HepG2 (cell line): ENCODE results near the gene COPS6. TPM values are rescaled to one million over a fixed set of nuclear protein-coding genes. Genes with fewer than 3 reads are reported as not detected.

Experiments
- ATAC-seq: fragments of 200-7000 bp; cut with Tn5 transposase; 3 replicates; pipeline ENCODE4 v1.9.1; 2020; ENCODE audit warnings: mild to moderate bottlenecking, moderate library complexity
- BruUV-seq: library from RNA; stranded (reverse); fragments of 400-500 nt; replicated peaks from 2 replicates; lab custom pipeline; 2021; lab: Mats Ljungman, UMichigan
- CTCF ChIA-PET: fragments of 300-600 bp; formaldehyde crosslinking; extraction: SDS; loops from one replicate; lab custom pipeline; 2021; ENCODE audit warnings: low total read pairs, inconsistent platforms, low intra/inter-chr PET ratio; lab: Yijun Ruan, JAX
- POLR2A ChIA-PET: fragments of 350-600 bp; sonication (Branson Sonifier 250); formaldehyde crosslinking; loops from one replicate; lab custom pipeline; 2020; ENCODE audit warnings: antibody characterized with exemption, inconsistent platforms; lab: Yijun Ruan, JAX
- DNase-seq: peaks from one replicate; pipeline ENCODE4 v3.0.0-alpha.2; 2015; ENCODE audit warnings: low spot score
- FAIRE-seq: peaks from 3 replicates; lab custom pipeline; 2011; peaks lifted over from hg19 to GRCh38; lab: Jason Lieb, UNC
- H2AFZ ChIP-seq: one replicate; pipeline ENCODE4 v1.6.1; 2011; ENCODE audit warnings: low read length, inconsistent platforms
- H3K27ac ChIP-seq: fragments of 300-600 bp; 3 replicates; pipeline ENCODE4 v1.8.0; 2011; ENCODE audit warnings: mixed run types, mild to moderate bottlenecking, mixed read lengths, low read length, inconsistent platforms; ENCODE audit not compliant: insufficient read depth; ENCODE audit errors: extremely low read length
- H3K27me3 ChIP-seq, 2 experiments: fragments of 200-600 bp in 1 of 2; 2 replicates in 1 of 2; 3 replicates in 1 of 2; pipeline versions ENCODE4 v1.6.0 to v1.8.0; 2011; ENCODE audit warnings: low read length in 2 of 2, mild to moderate bottlenecking in 2 of 2, moderate library complexity in 2 of 2, inconsistent platforms in 1 of 2; ENCODE audit not compliant: insufficient read depth in 2 of 2, control insufficient read depth in 1 of 2
- H3K36me3 ChIP-seq, 2 experiments: fragments of 200-600 bp in 1 of 2; replicated peaks in 1 of 2; 2 replicates in 1 of 2; 3 replicates in 1 of 2; pipeline versions ENCODE4 v1.5.1 to v1.8.0; 2011; ENCODE audit warnings: low read length in 2 of 2, inconsistent platforms in 1 of 2; ENCODE audit not compliant: insufficient read depth in 2 of 2, control insufficient read depth in 1 of 2
- H3K4me1 ChIP-seq: 2 replicates; pipeline ENCODE4 v1.5.1; 2012; ENCODE audit warnings: low read length, inconsistent platforms; ENCODE audit not compliant: insufficient read depth
- H3K4me2 ChIP-seq: 2 replicates; pipeline ENCODE4 v1.6.0; 2011; ENCODE audit warnings: low read depth, low read length, inconsistent platforms
- H3K4me3 ChIP-seq, 3 experiments: fragments of 200-600 bp in 1 of 3; sonication (generic), shearing (Covaris generic) in 1 of 3; replicated peaks in 1 of 3; 2 replicates each; pipeline ENCODE4 v1.5.1; 2011 to 2016; ENCODE audit warnings: low read length in 3 of 3, inconsistent platforms in 2 of 3, low read depth in 2 of 3, mild to moderate bottlenecking in 2 of 3, control low read depth in 1 of 3, mixed read lengths in 1 of 3; ENCODE audit not compliant: insufficient read depth in 1 of 3
- H3K79me2 ChIP-seq: one replicate; pipeline ENCODE4 v1.6.1; 2011; ENCODE audit warnings: low read length, inconsistent platforms; ENCODE audit not compliant: insufficient read depth
- H3K9ac ChIP-seq: 2 replicates; pipeline ENCODE4 v1.6.0; 2011; ENCODE audit warnings: mild to moderate bottlenecking, low read depth, low read length, inconsistent platforms; ENCODE audit not compliant: insufficient read depth
- H3K9me3 ChIP-seq: 2 replicates; pipeline ENCODE4 v1.5.1; 2012; ENCODE audit warnings: mild to moderate bottlenecking, low read length
- H4K20me1 ChIP-seq: 2 replicates; pipeline ENCODE4 v1.6.0; 2011; ENCODE audit warnings: inconsistent platforms, mild to moderate bottlenecking, low read length, moderate library complexity; ENCODE audit not compliant: insufficient read depth
- EEA1 ChIP-seq: sonication (generic); formaldehyde crosslinking; IDR thresholded peaks from 2 replicates; pipeline ENCODE4 v1.5.1; 2020; ENCODE audit warnings: mild to moderate bottlenecking, missing genetic modification reagents, borderline replicate concordance
- FOXK1 ChIP-seq: sonication (generic); formaldehyde crosslinking; IDR thresholded peaks from 2 replicates; pipeline ENCODE4 v1.4.0; 2020; ENCODE audit warnings: low read depth, missing genetic modification reagents, borderline replicate concordance
- HDAC2 ChIP-seq: sonication (generic); formaldehyde crosslinking; IDR thresholded peaks from 2 replicates; pipeline ENCODE4 v1.4.0; 2020; ENCODE audit warnings: missing genetic modification reagents
- HNRNPUL1 ChIP-seq: fragments of 200-400 bp; formaldehyde crosslinking; IDR thresholded peaks from 2 replicates; pipeline ENCODE4 v1.6.1; 2017; ENCODE audit warnings: low read depth, mild to moderate bottlenecking, low read length, moderate library complexity
- JUN ChIP-seq: sonication (generic); formaldehyde crosslinking; IDR thresholded peaks from 2 replicates; pipeline ENCODE4 v1.4.0; 2020; ENCODE audit warnings: mild to moderate bottlenecking, missing genetic modification reagents
- NFKB2 ChIP-seq: sonication (generic); formaldehyde crosslinking; IDR thresholded peaks from 2 replicates; pipeline ENCODE4 v1.4.0; 2020; ENCODE audit warnings: missing genetic modification reagents, borderline replicate concordance
- TEAD2 ChIP-seq: sonication (generic); formaldehyde crosslinking; IDR thresholded peaks from 2 replicates; pipeline ENCODE4 v1.9.0; 2021; ENCODE audit warnings: missing genetic modification reagents
- ZFP37 ChIP-seq: sonication (generic); formaldehyde crosslinking; IDR thresholded peaks from 2 replicates; pipeline ENCODE4 v1.4.0; 2020; ENCODE audit warnings: missing genetic modification reagents, borderline replicate concordance
- ZNF225 ChIP-seq: sonication (generic); formaldehyde crosslinking; IDR thresholded peaks from 2 replicates; pipeline ENCODE4 v1.4.0; 2020; ENCODE audit warnings: mild to moderate bottlenecking, missing genetic modification reagents
- ZNF460 ChIP-seq: sonication (generic); formaldehyde crosslinking; IDR thresholded peaks from 2 replicates; pipeline ENCODE4 v1.5.1; 2020; ENCODE audit warnings: missing genetic modification reagents, mild to moderate bottlenecking, borderline replicate concordance
- ZNF761 ChIP-seq: sonication (generic); formaldehyde crosslinking; conservative IDR thresholded peaks from 2 replicates; pipeline ENCODE4 v1.4.0; 2020; ENCODE audit warnings: mild to moderate bottlenecking, missing genetic modification reagents
- ZNF780A ChIP-seq: sonication (generic); formaldehyde crosslinking; IDR thresholded peaks from 2 replicates; pipeline ENCODE4 v1.8.0; 2022; ENCODE audit warnings: mild to moderate bottlenecking, missing genetic modification reagents, moderate library complexity
- ZNF790 ChIP-seq: sonication (generic); formaldehyde crosslinking; IDR thresholded peaks from 2 replicates; pipeline ENCODE4 v1.8.0; 2022; ENCODE audit warnings: missing genetic modification reagents, mild to moderate bottlenecking, borderline replicate concordance
- ZNF879 ChIP-seq: sonication (generic); formaldehyde crosslinking; IDR thresholded peaks from 2 replicates; pipeline ENCODE4 v1.8.1; 2023; ENCODE audit warnings: missing genetic modification reagents
- WGBS: methylation state at CpG from one replicate; pipeline ENCODE4 v1.1.6; 2017; ENCODE audit warnings: low lambda C conversion rate; 5-methylcytosine and 5-hydroxymethylcytosine counted together
- in situ Hi-C: cut with HindIII; loops from 2 replicates; pipeline ENCODE4 v1.10.0; 2017; ENCODE audit warnings: low pct_unique_long_range_greater_than_20kb; ENCODE audit not compliant: extremely low pct_ligation_motif_present
- intact Hi-C: fragments of 100-400 bp; cut with micrococcal nuclease; formaldehyde crosslinking; loops from one replicate; pipeline ENCODE4 v1.10.0; 2022; ENCODE audit not compliant: unreplicated experiment
- polyA plus RNA-seq, 8 experiments: library from polyadenylated mRNA; depleted of rRNA in 3 of 8; stranded (reverse) in 7 of 8; unstranded in 1 of 8; fragments of >200 nt; fragmentation: Illumina TruSeq in 4 of 8; extraction: Trizol in 4 of 8; gene quantifications; 2 replicates each; pipeline versions ENCODE4 v1.2.1 to v1.2.3, GENCODE V29; 2011 to 2016; ENCODE audit warnings: low read depth in 4 of 8, missing spikeins in 1 of 8, mixed read lengths in 1 of 8; ENCODE audit not compliant: insufficient read depth in 1 of 8
- total RNA-seq, 5 experiments: library from RNA; depleted of rRNA; stranded (reverse); fragments of >200 nt; fragmentation: Illumina TruSeq; extraction: Trizol; gene quantifications; 2 replicates each; pipeline ENCODE4 v1.2.3, GENCODE V29; 2016; ENCODE audit warnings: low read depth in 1 of 5
- TF ChIP-seq, protein P1 (sequence below): sonication (generic); formaldehyde crosslinking; IDR thresholded peaks from 2 replicates; pipeline ENCODE4 v1.4.0; 2020; ENCODE audit warnings: missing genetic modification reagents
- TF ChIP-seq, protein P2 (sequence below): sonication (generic); formaldehyde crosslinking; IDR thresholded peaks from 2 replicates; pipeline ENCODE4 v1.8.0; 2022; ENCODE audit warnings: missing genetic modification reagents, mild to moderate bottlenecking, inconsistent platforms, borderline replicate concordance

Gene COPS6
- total and polyA plus RNA-seq, 2 of the 13 experiments (the other 11 are each of a cell fraction or from before 2014, with no cell fraction given) = 33.4 to 117 TPM

DNA sequence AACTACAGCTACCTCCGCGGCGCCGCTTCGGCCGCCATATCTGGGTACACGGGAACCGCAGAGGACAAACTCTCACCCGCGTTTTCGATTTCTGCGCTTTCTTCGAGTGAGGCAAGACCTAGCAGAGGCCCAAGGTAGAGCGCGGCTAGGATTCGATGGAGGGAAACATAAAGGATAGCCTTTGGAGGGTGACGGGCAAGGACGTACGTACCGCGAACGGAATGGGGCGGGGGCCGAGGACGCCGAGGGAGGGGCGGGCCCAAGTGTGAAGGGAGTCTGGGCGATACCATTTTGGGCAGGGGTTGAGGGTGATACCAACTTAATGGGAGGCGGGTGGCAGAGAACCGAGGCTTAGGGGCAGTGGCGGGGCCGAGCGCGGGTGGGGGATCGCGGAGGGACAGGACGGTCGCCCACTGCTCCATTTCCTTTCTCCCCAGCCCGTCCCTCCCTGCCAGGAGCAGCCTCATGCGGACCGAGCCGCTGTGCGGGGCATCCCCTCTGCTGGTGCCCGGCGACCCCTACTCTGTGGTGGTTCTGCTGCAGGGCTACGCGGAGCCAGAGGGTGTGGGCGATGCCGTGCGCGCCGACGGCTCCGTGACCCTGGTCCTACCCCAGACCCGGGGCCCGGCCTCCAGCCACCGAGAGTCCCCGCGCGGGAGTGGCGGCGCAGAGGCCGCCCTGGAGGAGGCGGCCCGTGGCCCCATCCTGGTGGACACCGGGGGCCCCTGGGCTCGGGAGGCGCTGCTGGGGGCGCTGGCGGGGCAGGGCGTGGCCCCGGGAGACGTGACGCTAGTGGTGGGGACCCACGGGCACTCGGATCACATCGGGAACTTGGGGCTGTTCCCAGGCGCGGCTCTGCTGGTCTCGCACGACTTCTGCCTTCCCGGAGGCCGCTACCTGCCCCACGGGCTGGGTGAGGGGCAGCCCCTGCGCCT, 38.4 kb downstream of the COPS6 start, which contains the start of gene MBLAC1:
MBLAC1 (plus strand) TSS at position 37 of the 935 bp plus-strand sequence; CDS start at position 466, 429 bp downstream.
- ChIA-PET POLR2A (interaction anchor here (0.9 to 3.5 kb wide), 6 partner anchors 21 to 309 kb away, joined by 3 to 48 read pairs (median 6); partner anchors contain the start of genes AP4M1, COPS6, LAMTOR4 and MCM7), CTCF (no interaction called here)
- FAIRE-seq = peak; percentile 77
- no peaks in the 10 kb centered on the region for H3K9me3 ChIP-seq
- H3K4me1 ChIP-seq = peaks cover 55% of the 10 kb centered on the region
- DNase-seq = peak; percentile 79
- H3K9ac ChIP-seq = peak within 1 kb of the TSS; percentile 88
- H3K27me3 ChIP-seq = no peaks in the 10 kb centered on the region
- peak; percentile 56 for ATAC-seq
- H4K20me1 ChIP-seq = no peaks in the 10 kb centered on the region
- peak within 1 kb of the TSS; percentile 74 to 92 (median 84) for H3K4me3 ChIP-seq
- WGBS = 0% methylated on average over 27 of the region's 85 CpGs
- intact Hi-C loops = loop anchor here (5.0 kb wide), 1 partner anchor 45 kb away; the partner anchor contains the start of gene ZNF3
- peaks cover 5% of the 10 kb centered on the region for H3K79me2 ChIP-seq
- peak within 1 kb of the TSS; percentile 96 for H3K27ac ChIP-seq
- no peak within 1 kb of the TSS for H2AFZ ChIP-seq
- H3K4me2 ChIP-seq = peak within 1 kb of the TSS; percentile 74
- no TSS peak for BruUV-seq
- in situ Hi-C loops = no loop called here
- no peaks in the 10 kb centered on the region for H3K36me3 ChIP-seq
- peak; percentile 6; the same call in 1 of the 2 replicates for TF ChIP-seq HDAC2 (CRISPR knock-in tag)
- peak; percentile 50; the same call in 1 of the 2 replicates for TF ChIP-seq ZNF460
- 0 out of 2 replicates have a peak, but pooled peaks have one; percentile 31 for TF ChIP-seq ZNF780A (CRISPR knock-in tag)
- TF ChIP-seq TEAD2 = 0 out of 2 replicates have a peak, but pooled peaks have one; percentile 9
- TF ChIP-seq EEA1 (CRISPR knock-in tag) = peak; percentile 76
- 0 out of 2 replicates have a peak, but pooled peaks have one; percentile 5 for TF ChIP-seq JUN
- TF ChIP-seq ZNF761 (CRISPR knock-in tag) = 0 out of 2 replicates have a peak, but pooled peaks have one; percentile 34
- TF ChIP-seq ZNF225 (CRISPR knock-in tag) = peak; percentile 86; the same call in 1 of the 2 replicates
- peak; percentile 49; the same call in 1 of the 2 replicates for TF ChIP-seq FOXK1
- no peak for TF ChIP-seq NFKB2
- TF ChIP-seq, protein P1, sequence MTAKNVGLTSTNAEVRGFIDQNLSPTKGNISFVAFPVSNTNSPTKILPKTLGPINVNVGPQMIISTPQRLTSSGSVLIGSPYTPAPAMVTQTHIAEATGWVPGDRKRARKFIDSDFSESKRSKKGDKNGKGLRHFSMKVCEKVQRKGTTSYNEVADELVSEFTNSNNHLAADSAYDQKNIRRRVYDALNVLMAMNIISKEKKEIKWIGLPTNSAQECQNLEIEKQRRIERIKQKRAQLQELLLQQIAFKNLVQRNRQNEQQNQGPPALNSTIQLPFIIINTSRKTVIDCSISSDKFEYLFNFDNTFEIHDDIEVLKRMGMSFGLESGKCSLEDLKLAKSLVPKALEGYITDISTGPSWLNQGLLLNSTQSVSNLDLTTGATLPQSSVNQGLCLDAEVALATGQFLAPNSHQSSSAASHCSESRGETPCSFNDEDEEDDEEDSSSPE = no peak
- TF ChIP-seq ZFP37 (CRISPR knock-in tag) = peak; percentile 12; the same call in 1 of the 2 replicates
- TF ChIP-seq HNRNPUL1 = no peak
- TF ChIP-seq ZNF879 (CRISPR knock-in tag) = 0 out of 2 replicates have a peak, but pooled peaks have one; percentile 8
- TF ChIP-seq, protein P2, sequence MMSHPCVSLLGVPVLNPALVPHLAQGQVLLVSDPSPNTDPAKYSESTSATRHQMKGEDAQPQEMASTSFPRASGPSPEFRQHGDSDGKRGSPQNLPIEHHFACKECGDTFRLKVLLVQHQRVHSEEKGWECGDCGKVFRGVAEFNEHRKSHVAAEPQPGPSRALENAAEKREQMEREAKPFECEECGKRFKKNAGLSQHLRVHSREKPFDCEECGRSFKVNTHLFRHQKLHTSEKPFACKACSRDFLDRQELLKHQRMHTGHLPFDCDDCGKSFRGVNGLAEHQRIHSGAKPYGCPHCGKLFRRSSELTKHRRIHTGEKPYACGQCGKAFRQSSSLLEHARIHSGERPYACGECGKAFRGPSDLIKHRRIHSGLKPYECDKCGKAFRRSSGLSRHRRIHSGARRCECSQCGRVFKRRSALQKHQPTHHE (CRISPR knock-in tag) = no peak
- 0 out of 2 replicates have a peak, but pooled peaks have one; percentile 51 for TF ChIP-seq ZNF790 (CRISPR knock-in tag)
